HEK293T (cell line): ENCODE data around the gene DIPK1A.

Source experiments
- CTCF ChIA-PET: fragments of 350-600 bp; formaldehyde crosslinking; extraction: SDS; loops from one replicate; lab custom pipeline; 2021; ENCODE audit warnings: antibody characterized with exemption, inconsistent platforms; lab: Yijun Ruan, JAX
- POLR2A ChIA-PET: fragments of 350-600 bp; formaldehyde crosslinking; extraction: SDS; loops from one replicate; lab custom pipeline; 2020; ENCODE audit warnings: antibody characterized with exemption, inconsistent platforms; lab: Yijun Ruan, JAX
- DNase-seq: peaks from one replicate; pipeline ENCODE4 v3.0.0; 2012; ENCODE audit warnings: mixed read lengths; ENCODE audit errors: extremely low spot score
- ARNT ChIP-seq: fragments of 450-650 bp; IDR thresholded peaks from 2 replicates; pipeline ENCODE4 v1.6.1; 2017; ENCODE audit warnings: mild to moderate bottlenecking
- BHLHE40 ChIP-seq: fragments of 450-650 bp; IDR thresholded peaks from 2 replicates; pipeline ENCODE4 v1.6.1; 2016; ENCODE audit warnings: mild to moderate bottlenecking, moderate library complexity, borderline replicate concordance
- CTBP1 ChIP-seq: fragments of 450-650 bp; IDR thresholded peaks from 2 replicates; pipeline ENCODE4 v1.6.1; 2016; ENCODE audit warnings: borderline replicate concordance
- ELF4 ChIP-seq: fragments of 450-650 bp; IDR thresholded peaks from 2 replicates; pipeline ENCODE4 v1.6.1; 2017; ENCODE audit warnings: antibody characterized with exemption
- FOXA1 ChIP-seq: fragments of 450-650 bp; IDR thresholded peaks from 2 replicates; pipeline ENCODE4 v1.6.1; 2016; ENCODE audit warnings: mild to moderate bottlenecking
- FOXK2 ChIP-seq: fragments of 450-650 bp; IDR thresholded peaks from 2 replicates; pipeline ENCODE4 v1.6.1; 2016; ENCODE audit warnings: mild to moderate bottlenecking
- FOXM1 ChIP-seq: fragments of 450-650 bp; IDR thresholded peaks from 2 replicates; pipeline ENCODE4 v1.6.1; 2017; ENCODE audit warnings: mild to moderate bottlenecking, borderline replicate concordance
- HDGF ChIP-seq: fragments of 450-650 bp; IDR thresholded peaks from 2 replicates; pipeline ENCODE4 v1.6.1; 2017; ENCODE audit warnings: antibody characterized with exemption, borderline replicate concordance
- L3MBTL2 ChIP-seq: fragments of 450-650 bp; conservative IDR thresholded peaks from 2 replicates; pipeline ENCODE4 v1.6.1; 2016; ENCODE audit warnings: mild to moderate bottlenecking
- LEF1 ChIP-seq: fragments of 450-650 bp; IDR thresholded peaks from 2 replicates; pipeline ENCODE4 v1.6.1; 2017; ENCODE audit warnings: mild to moderate bottlenecking, borderline replicate concordance
- NFRKB ChIP-seq: fragments of 450-650 bp; IDR thresholded peaks from 2 replicates; pipeline ENCODE4 v1.6.1; 2016; ENCODE audit warnings: mild to moderate bottlenecking, moderate library complexity
- SP1 ChIP-seq: fragments of 450-650 bp; IDR thresholded peaks from 2 replicates; pipeline ENCODE4 v1.6.1; 2017
- SUZ12 ChIP-seq: fragments of 450-650 bp; IDR thresholded peaks from 2 replicates; pipeline ENCODE4 v1.6.1; 2016; ENCODE audit warnings: mild to moderate bottlenecking
- TARDBP ChIP-seq: fragments of 450-650 bp; IDR thresholded peaks from 2 replicates; pipeline ENCODE4 v1.6.1; 2016
- ZNF384 ChIP-seq: fragments of 450-650 bp; IDR thresholded peaks from 2 replicates; pipeline ENCODE4 v1.6.1; 2016
- TF ChIP-seq, protein P1 (sequence below): fragments of 450-650 bp; IDR thresholded peaks from 2 replicates; pipeline ENCODE4 v1.6.1; 2016

DIPK1A gene

DNA sequence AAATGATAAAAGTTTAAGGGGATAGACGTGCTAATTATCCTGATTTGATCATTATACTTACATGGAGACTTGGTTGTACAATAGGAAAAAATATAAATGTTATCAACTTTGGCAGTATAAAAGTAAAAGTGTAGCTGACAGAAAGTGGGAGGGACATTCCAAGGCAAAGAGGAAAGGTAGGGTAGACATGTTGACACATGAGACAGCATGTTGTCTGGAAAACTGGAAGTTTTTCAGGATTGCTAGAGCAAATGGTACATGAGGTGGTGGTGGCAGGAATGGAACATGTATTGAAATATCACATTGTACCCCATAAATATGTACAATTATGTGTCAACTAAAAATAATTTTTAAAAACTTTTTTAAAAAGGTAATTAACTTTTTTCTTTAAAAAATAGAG, 13.2 kb downstream of the DIPK1A start:
- CTCF ChIA-PET: interaction anchor here (0.7 to 1.9 kb wide), 3 partner anchors 46 to 1599 kb away, joined by 3 to 6 read pairs (median 5); no protein-coding TSS in a partner anchor
- POLR2A ChIA-PET: interaction anchor here (1.3 kb wide), 1 partner anchor 13 kb away, joined by 3 read pairs; the partner anchor contains the start of gene DIPK1A
- no peak for DNase-seq
- TF ChIP-seq TARDBP (no peak), NFRKB (no peak), HDGF (no peak), FOXM1 (no peak), BHLHE40 (no peak), SP1 (no peak), FOXA1 (no peak), ARNT (no peak), ELF4 (no peak)
- TF ChIP-seq, protein P1, sequence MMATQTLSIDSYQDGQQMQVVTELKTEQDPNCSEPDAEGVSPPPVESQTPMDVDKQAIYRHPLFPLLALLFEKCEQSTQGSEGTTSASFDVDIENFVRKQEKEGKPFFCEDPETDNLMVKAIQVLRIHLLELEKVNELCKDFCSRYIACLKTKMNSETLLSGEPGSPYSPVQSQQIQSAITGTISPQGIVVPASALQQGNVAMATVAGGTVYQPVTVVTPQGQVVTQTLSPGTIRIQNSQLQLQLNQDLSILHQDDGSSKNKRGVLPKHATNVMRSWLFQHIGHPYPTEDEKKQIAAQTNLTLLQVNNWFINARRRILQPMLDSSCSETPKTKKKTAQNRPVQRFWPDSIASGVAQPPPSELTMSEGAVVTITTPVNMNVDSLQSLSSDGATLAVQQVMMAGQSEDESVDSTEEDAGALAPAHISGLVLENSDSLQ: no peak

DNA sequence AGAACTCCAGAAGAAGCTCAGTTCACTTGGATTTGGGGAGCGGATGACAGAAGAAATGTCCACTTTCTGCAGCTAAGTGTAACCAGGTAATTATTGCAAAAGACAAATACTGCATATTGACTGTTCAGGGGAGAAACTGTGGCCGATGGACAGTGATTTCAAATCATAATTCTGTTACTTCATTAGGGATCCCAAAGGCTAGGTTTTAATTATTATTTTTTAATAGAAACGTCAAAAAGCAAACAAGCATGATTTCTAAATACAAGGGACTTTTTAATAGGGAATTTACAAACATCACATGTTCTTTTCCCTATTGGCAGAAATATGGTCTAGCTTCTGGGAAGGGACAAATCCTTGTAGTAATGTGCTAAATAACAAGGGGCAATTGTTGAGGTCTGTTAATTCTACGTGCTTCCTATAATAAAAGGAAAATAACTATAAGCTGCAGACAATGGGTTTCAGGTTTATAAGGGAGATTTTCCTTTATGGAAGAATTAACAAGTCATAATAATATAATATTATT, 15.5 kb downstream of the DIPK1A start:
- DNase-seq: no peak
- no peak for TF ChIP-seq ZNF384
- no peak for TF ChIP-seq BHLHE40
- TF ChIP-seq CTBP1: no peak
- TF ChIP-seq L3MBTL2: no peak
- TF ChIP-seq, protein P1: no peak
- no peak for TF ChIP-seq TARDBP
- TF ChIP-seq HDGF: no peak
- TF ChIP-seq LEF1: no peak
- no peak for TF ChIP-seq ARNT
- no peak for TF ChIP-seq SP1
- no peak for TF ChIP-seq NFRKB
- no peak for TF ChIP-seq FOXA1
- no peak for TF ChIP-seq ELF4
- no peak for TF ChIP-seq FOXM1
- no peak for TF ChIP-seq SUZ12
- no peak for TF ChIP-seq FOXK2
- ChIA-PET POLR2A (interaction anchor here (0.7 kb wide), 1 partner anchor 15 kb away, joined by 3 read pairs; no protein-coding TSS in a partner anchor), CTCF (interaction anchor here (0.5 to 0.6 kb wide), 2 partner anchors 10 to 21 kb away, joined by 5 read pairs; no protein-coding TSS in a partner anchor)

DNA sequence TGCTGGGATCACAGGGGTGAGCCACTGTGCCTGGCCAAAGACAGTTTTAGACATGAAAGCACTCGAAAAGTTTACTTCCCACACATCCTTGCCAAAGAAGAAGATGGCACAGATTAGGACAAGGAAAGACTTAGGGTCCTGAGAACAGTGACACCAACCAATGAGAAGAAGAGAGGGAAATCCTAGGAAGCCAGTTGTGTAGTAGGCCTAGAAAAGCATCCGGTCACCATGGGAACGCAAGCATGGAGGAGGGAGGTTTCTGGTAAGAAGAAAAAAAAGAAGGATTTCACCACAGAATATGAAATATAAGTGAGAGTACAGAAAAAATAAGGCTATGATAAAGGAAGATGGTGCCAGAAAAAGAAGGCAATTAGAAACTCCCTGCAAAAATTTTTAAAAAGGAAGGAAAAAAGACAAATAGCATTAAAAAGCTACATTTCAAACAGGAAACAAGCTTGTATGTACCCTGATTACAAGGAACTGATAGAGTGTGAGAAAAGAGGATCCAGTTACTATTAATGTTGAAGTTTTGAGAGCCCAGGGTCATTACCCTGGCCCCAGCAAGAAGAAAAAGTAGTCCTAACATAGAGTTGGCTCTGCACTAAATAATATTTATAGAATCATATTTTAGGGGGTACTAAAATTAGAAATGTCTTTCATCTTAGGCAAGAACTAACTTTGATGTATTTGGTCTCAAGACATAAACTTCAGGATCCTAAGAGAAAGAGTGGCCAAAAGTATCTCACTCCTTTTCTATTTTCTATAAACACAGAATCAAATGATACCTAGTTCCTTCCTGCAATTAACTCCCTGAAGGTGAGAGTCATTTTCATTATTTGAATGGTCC, 16.1 kb downstream of the DIPK1A start:
- ChIA-PET CTCF (interaction anchor here (0.5 to 0.6 kb wide), 2 partner anchors 11 to 22 kb away, joined by 5 read pairs; no protein-coding TSS in a partner anchor), POLR2A (interaction anchor here (0.7 kb wide), 1 partner anchor 15 kb away, joined by 3 read pairs; no protein-coding TSS in a partner anchor)
- no peak for DNase-seq
- TF ChIP-seq ZNF384: no peak
- TF ChIP-seq LEF1: no peak
- no peak for TF ChIP-seq SP1
- no peak for TF ChIP-seq BHLHE40
- TF ChIP-seq, protein P1: no peak
- TF ChIP-seq NFRKB: no peak
- no peak for TF ChIP-seq SUZ12
- no peak for TF ChIP-seq ARNT
- TF ChIP-seq FOXK2: no peak
- TF ChIP-seq CTBP1: no peak
- no peak for TF ChIP-seq HDGF
- TF ChIP-seq L3MBTL2: no peak
- TF ChIP-seq FOXM1: no peak
- no peak for TF ChIP-seq ELF4
- TF ChIP-seq TARDBP: no peak
- TF ChIP-seq FOXA1: no peak

DNA sequence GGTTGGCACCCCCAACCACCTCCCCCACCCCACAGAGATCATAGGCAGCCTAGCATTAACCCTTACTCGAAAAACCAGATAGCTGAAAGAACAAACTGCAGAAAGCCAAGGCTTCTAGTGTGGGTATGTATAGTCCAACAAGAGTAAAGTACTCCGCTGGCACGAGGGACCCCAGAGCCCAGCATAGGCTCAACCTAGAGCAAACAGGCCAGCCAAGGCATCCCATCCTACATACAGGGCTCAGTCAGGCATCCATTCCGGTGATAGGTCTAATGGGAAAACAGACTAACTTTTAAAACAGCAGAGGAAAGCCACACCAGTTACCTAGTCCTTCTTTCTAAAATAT, 17.8 kb downstream of the DIPK1A start:
- no peak for DNase-seq
- CTCF ChIA-PET: interaction anchor here (0.7 kb wide), 1 partner anchor 19 kb away, joined by 3 read pairs; no protein-coding TSS in a partner anchor
- TF ChIP-seq TARDBP (no peak), CTBP1 (no peak), HDGF (no peak), FOXM1 (no peak), ZNF384 (no peak), FOXK2 (no peak), FOXA1 (no peak), ELF4 (no peak), NFRKB (no peak)
- TF ChIP-seq, protein P1: no peak
- POLR2A ChIA-PET: interaction anchor here (1.2 kb wide), 1 partner anchor 17 kb away, joined by 4 read pairs; no protein-coding TSS in a partner anchor

DNA sequence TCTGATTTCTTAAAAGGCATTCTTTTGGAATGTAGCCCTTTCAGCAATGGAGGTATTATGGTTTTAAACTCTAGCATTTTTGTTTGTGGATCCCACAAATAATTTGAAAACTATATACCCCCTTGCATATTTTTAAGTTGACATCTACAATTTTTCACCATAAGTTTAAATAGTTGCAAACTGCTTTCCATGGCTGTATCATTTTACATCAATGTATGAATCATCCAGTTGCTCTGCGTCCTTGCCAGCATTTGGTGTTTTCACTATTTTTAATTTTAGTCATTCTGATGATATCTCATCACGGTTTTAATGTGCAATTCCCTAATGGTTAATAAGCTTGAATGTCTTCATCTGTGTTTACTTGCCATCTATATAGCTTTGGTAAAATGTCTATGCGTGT, 20.7 kb downstream of the DIPK1A start:
- no peak for DNase-seq
- ChIA-PET POLR2A (no interaction called here), CTCF (no interaction called here)
- TF ChIP-seq FOXK2 (no peak), CTBP1 (no peak), TARDBP (no peak), ARNT (no peak), ELF4 (no peak), ZNF384 (no peak), L3MBTL2 (no peak), NFRKB (no peak), LEF1 (no peak), SUZ12 (no peak), BHLHE40 (no peak), HDGF (no peak), FOXM1 (no peak), FOXA1 (no peak), SP1 (no peak)
- TF ChIP-seq, protein P1: no peak
